Neural cell (in vitro differentiated cells): ENCODE measurements around the gene TIMM22. TPM values are rescaled to one million over a fixed set of nuclear protein-coding genes. Genes with fewer than 3 reads are reported as not detected.

Experiments used
- H2AFZ ChIP-seq: fragments of 200-600, 300-800 bp; sonication (generic), shearing (Covaris generic); 2 replicates; pipeline ENCODE4 v1.6.0; 2014; ENCODE audit warnings: low read depth, mild to moderate bottlenecking, antibody characterized with exemption, low read length, moderate library complexity
- H3F3A ChIP-seq: fragments of 200-600 bp; shearing (Covaris generic); 2 replicates; pipeline ENCODE4 v1.6.1; 2016; ENCODE audit warnings: mild to moderate bottlenecking, moderate library complexity, mixed read lengths, antibody characterized with exemption, low read length; ENCODE audit not compliant: insufficient read depth, poor library complexity, severe bottlenecking
- H3K27ac ChIP-seq: fragments of 200-600, 300-800 bp; sonication (generic), shearing (Covaris generic); 2 replicates; pipeline ENCODE4 v1.5.1; 2014; ENCODE audit warnings: mild to moderate bottlenecking, low read length, moderate library complexity
- H3K27me3 ChIP-seq: fragments of 300-800, 200-600 bp; sonication (generic), shearing (Covaris generic); 2 replicates; pipeline ENCODE4 v1.6.0; 2014; ENCODE audit warnings: mild to moderate bottlenecking, low read depth, low read length, moderate library complexity; ENCODE audit not compliant: insufficient read depth
- H3K36me3 ChIP-seq: fragments of 300-800, 200-600 bp; sonication (generic), shearing (Covaris generic); 2 replicates; pipeline ENCODE4 v1.5.1; 2014; ENCODE audit warnings: mild to moderate bottlenecking, antibody characterized with exemption, low read length, moderate library complexity; ENCODE audit not compliant: insufficient read depth
- H3K4me2 ChIP-seq: fragments of 300-800, 200-600 bp; sonication (generic), shearing (Covaris generic); 2 replicates; pipeline ENCODE4 v1.6.0; 2014; ENCODE audit warnings: mild to moderate bottlenecking, low read length
- H3K4me3 ChIP-seq: fragments of 300-800, 200-600 bp; sonication (generic), shearing (Covaris generic); 2 replicates; pipeline ENCODE4 v1.5.1; 2014; ENCODE audit warnings: mild to moderate bottlenecking, low read length, moderate library complexity
- H3K79me2 ChIP-seq: fragments of 200-600 bp; shearing (Covaris generic); replicated peaks from 2 replicates; pipeline ENCODE4 v1.6.0; 2014; ENCODE audit warnings: mild to moderate bottlenecking, low read length, moderate library complexity; ENCODE audit not compliant: insufficient read depth
- H3K9ac ChIP-seq: fragments of 300-800, 200-600 bp; sonication (generic), shearing (Covaris generic); 2 replicates; pipeline ENCODE4 v1.6.1; 2016; ENCODE audit warnings: mild to moderate bottlenecking, low read length, mixed read lengths
- H3K9me2 ChIP-seq: fragments of 200-600 bp; shearing (Covaris generic); 2 replicates; pipeline ENCODE4 v1.6.1; 2016; ENCODE audit warnings: mild to moderate bottlenecking, low read length, mixed read lengths; ENCODE audit not compliant: insufficient read depth
- H3K9me3 ChIP-seq: fragments of 200-600, 300-800 bp; sonication (generic), shearing (Covaris generic); 2 replicates; pipeline ENCODE4 v1.6.1; 2016; ENCODE audit warnings: mild to moderate bottlenecking, mixed run types, low read length, moderate library complexity, mixed read lengths
- H4K20me1 ChIP-seq: fragments of 200-600 bp; shearing (Covaris generic); 2 replicates; pipeline ENCODE4 v1.6.1; 2016; ENCODE audit warnings: mild to moderate bottlenecking, mixed run types; ENCODE audit not compliant: insufficient read depth
- CTCF ChIP-seq: fragments of 450-650 bp; IDR thresholded peaks from 2 replicates; pipeline ENCODE4 v1.5.1; 2014; ENCODE audit warnings: antibody characterized with exemption, mild to moderate bottlenecking, moderate library complexity; ENCODE audit not compliant: poor library complexity, severe bottlenecking
- EP300 ChIP-seq: fragments of 450-650 bp; conservative IDR thresholded peaks from 2 replicates; pipeline ENCODE4 v1.6.1; 2014; ENCODE audit warnings: antibody characterized with exemption, mild to moderate bottlenecking, moderate library complexity; ENCODE audit not compliant: poor library complexity, severe bottlenecking
- EZH2 ChIP-seq: fragments of 200-600, 300-800 bp; shearing (Covaris generic), sonication (generic); IDR thresholded peaks from 2 replicates; pipeline ENCODE4 v1.6.1; 2014; ENCODE audit warnings: antibody characterized with exemption, low read length, borderline replicate concordance, mild to moderate bottlenecking; ENCODE audit not compliant: insufficient read depth, poor library complexity, severe bottlenecking
- MXI1 ChIP-seq: fragments of 450-650 bp; conservative IDR thresholded peaks from 2 replicates; pipeline ENCODE4 v1.6.1; 2014; ENCODE audit warnings: antibody characterized with exemption, mild to moderate bottlenecking; ENCODE audit not compliant: poor library complexity, severe bottlenecking
- POLR2AphosphoS5 ChIP-seq: IDR thresholded peaks from 2 replicates; pipeline ENCODE4 v1.6.1; 2012
- REST ChIP-seq: IDR thresholded peaks from 2 replicates; pipeline ENCODE4 v1.6.1; 2012; ENCODE audit warnings: borderline replicate concordance
- SMC3 ChIP-seq: fragments of 450-650 bp; conservative IDR thresholded peaks from 2 replicates; pipeline ENCODE4 v1.6.1; 2014; ENCODE audit warnings: antibody characterized with exemption, mild to moderate bottlenecking, moderate library complexity; ENCODE audit not compliant: poor library complexity
- TAF1 ChIP-seq: IDR thresholded peaks from 2 replicates; pipeline ENCODE4 v1.6.1; 2012; ENCODE audit warnings: low read depth
- polyA plus RNA-seq: library from polyadenylated mRNA; depleted of rRNA; stranded (reverse); fragments of >200 nt; gene quantifications from 2 replicates; pipeline ENCODE4 v1.2.3, GENCODE V29; 2014

The TIMM22 gene
- polyA plus RNA-seq, 1 donor from 2014 or later, result 16.7 TPM

- no peak for TF ChIP-seq CTCF
- peak; percentile 11 for TF ChIP-seq POLR2AphosphoS5
- peak; percentile 35 for TF ChIP-seq REST
- Histone ChIP-seq H3F3A (no peaks in the 10 kb centered on the region), H3K4me2 (peak overlapping the region; percentile 49), H3K9me3 (no peaks in the 10 kb centered on the region), H3K27ac (peak overlapping the region; percentile 62), H3K9me2 (no peaks in the 10 kb centered on the region), H3K27me3 (no peaks in the 10 kb centered on the region), H4K20me1 (no peaks in the 10 kb centered on the region), H2AFZ (peak overlapping the region; percentile 7), H3K4me3 (peak overlapping the region; percentile 47), H3K9ac (peak overlapping the region; percentile 51), H3K36me3 (no peaks in the 10 kb centered on the region), H3K79me2 (peaks cover 39% of the 10 kb centered on the region)
Observed at GRCh38 chr17:962670-963069, 34.3 kb upstream of the TIMM22 start.

- Histone ChIP-seq H3K9me2 (no peaks in the 10 kb centered on the region), H2AFZ (no peak overlapping the region), H3K4me2 (no peak overlapping the region), H4K20me1 (no peaks in the 10 kb centered on the region), H3K9ac (peak overlapping the region; percentile 25), H3K79me2 (peaks cover 50% of the 10 kb centered on the region), H3K27me3 (no peaks in the 10 kb centered on the region), H3F3A (no peaks in the 10 kb centered on the region), H3K27ac (peak overlapping the region; percentile 62), H3K9me3 (no peaks in the 10 kb centered on the region), H3K4me3 (no peak overlapping the region), H3K36me3 (no peaks in the 10 kb centered on the region)
- no peak for TF ChIP-seq MXI1
- TF ChIP-seq EZH2, result no peak
- TF ChIP-seq EP300, result no peak
- no peak for TF ChIP-seq TAF1
- TF ChIP-seq REST, result no peak
- TF ChIP-seq POLR2AphosphoS5, result no peak
- TF ChIP-seq SMC3, result no peak
Observed at GRCh38 chr17:964876-965275, 32.1 kb upstream of the TIMM22 start.
